ENCODE results near the gene ITPRID2.

The ITPRID2 gene

DNA sequence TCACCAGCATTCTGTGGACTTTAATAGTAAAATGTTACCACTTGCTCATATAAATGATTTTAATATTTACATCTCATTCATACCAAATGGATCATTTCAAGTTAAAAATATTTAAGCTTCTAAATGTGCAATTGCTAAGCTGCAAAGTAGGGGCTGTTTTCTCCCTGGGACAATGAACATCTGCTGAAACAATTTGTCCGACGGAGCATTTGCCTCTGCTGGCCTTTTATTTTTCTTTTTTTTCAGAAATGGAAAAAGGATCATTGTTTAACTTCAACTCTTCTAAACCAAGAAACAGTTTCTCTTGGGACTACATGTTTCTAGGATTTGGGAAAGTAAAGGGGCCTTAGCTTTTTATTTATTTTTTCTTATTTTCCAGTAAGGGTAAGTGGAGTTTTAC is 43.8 kb upstream of the ITPRID2 start:
- no peak overlapping the region for H2AK5ac ChIP-seq (ENCODE audit: low read length)
- no peak overlapping the region for H3K4me2 ChIP-seq (ENCODE audit: low read length)
- H2BK120ac ChIP-seq (ENCODE audit: insufficient read depth, low read length, poor library complexity), result no peak overlapping the region
- H3K9ac ChIP-seq (ENCODE audit: low read length), result no peak overlapping the region
- H3K27me3 ChIP-seq (ENCODE audit: insufficient read depth, low read length), result no peaks in the 10 kb centered on the region
- no peak overlapping the region for H2BK12ac ChIP-seq (ENCODE audit: low read length)
- WGBS (ENCODE audit: extremely low coverage, insufficient coverage, insufficient read length), result no CpG with 5 or more reads among the region's 2 CpGs
- no peak overlapping the region for H4K12ac ChIP-seq (ENCODE audit: low read depth, low read length)
- H4K8ac ChIP-seq (ENCODE audit: low read depth, low read length), result no peak overlapping the region
- H3K27ac ChIP-seq (ENCODE audit: low read depth, low read length), result no peak overlapping the region
- H3K79me1 ChIP-seq (ENCODE audit: low read length), result no peaks in the 10 kb centered on the region
- H3K9me3 ChIP-seq (ENCODE audit: insufficient read depth, low read depth, low read length), result no peaks in the 10 kb centered on the region
- H3K4ac ChIP-seq (ENCODE audit: low read depth, low read length), result no peak overlapping the region
- H3K79me2 ChIP-seq (ENCODE audit: control insufficient read depth, insufficient read depth, low read length, poor library complexity), result no peaks in the 10 kb centered on the region
- no peak overlapping the region for H3K18ac ChIP-seq (ENCODE audit: low read length)
- no peak overlapping the region for H3K23ac ChIP-seq (ENCODE audit: low read length)
- no peaks in the 10 kb centered on the region for H3K36me3 ChIP-seq (ENCODE audit: control insufficient read depth in 1 of 2, insufficient read depth in 2 of 2, low read length in 2 of 2)
- H4K91ac ChIP-seq (ENCODE audit: low read depth, low read length), result no peak overlapping the region
- no peak overlapping the region for H3K4me3 ChIP-seq (ENCODE audit: low read depth, low read length)
- DNase-seq, result no peak
- no peak overlapping the region for H2BK5ac ChIP-seq (ENCODE audit: low read depth, low read length, poor library complexity)
- H3K4me1 ChIP-seq (ENCODE audit: control insufficient read depth in 1 of 2, insufficient read depth in 2 of 2, low read length in 2 of 2), result no peaks in the 10 kb centered on the region
- H2AFZ ChIP-seq (ENCODE audit: insufficient read depth, low read length, poor library complexity), result no peak overlapping the region
- H3K14ac ChIP-seq (ENCODE audit: low read length), result no peak overlapping the region

DNA sequence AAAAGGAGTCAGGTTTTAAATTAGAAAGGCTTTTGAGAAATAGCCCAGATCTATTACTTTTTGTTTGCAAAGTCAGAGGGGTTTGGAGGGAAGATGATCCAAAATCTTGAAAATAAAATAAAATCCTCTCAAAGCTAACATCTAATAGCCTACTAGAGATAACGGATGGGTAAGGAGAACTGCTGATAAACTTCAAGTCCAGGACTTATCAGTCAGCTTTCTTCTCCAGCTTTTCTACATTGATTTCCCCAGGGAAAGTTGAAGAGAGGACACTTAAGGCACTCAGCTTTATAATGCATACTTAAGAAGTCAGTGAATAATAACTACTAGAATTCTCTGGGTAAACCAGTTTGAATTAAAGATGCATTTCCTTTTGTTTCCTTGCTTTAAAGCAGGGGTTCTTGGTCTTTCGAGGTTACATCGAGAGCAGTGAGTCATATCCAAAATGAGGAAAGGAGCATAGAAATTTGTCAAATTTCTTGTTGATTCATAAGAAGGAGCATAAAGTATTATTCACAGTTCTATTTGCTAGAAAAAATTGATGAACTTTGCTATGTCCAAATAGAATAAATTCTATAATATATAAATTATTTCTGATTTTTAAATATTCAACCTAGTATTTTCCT is 43.2 kb upstream of the ITPRID2 start:
- no peak overlapping the region for H3K27ac ChIP-seq (ENCODE audit: low read depth, low read length)
- no peak overlapping the region for H2AK5ac ChIP-seq (ENCODE audit: low read length)
- no peaks in the 10 kb centered on the region for H3K79me1 ChIP-seq (ENCODE audit: low read length)
- H4K12ac ChIP-seq (ENCODE audit: low read depth, low read length), result no peak overlapping the region
- H3K23ac ChIP-seq (ENCODE audit: low read length), result no peak overlapping the region
- H2AFZ ChIP-seq (ENCODE audit: insufficient read depth, low read length, poor library complexity), result no peak overlapping the region
- H3K14ac ChIP-seq (ENCODE audit: low read length), result no peak overlapping the region
- WGBS (ENCODE audit: extremely low coverage, insufficient coverage, insufficient read length), result no CpG with 5 or more reads among the region's 3 CpGs
- no peaks in the 10 kb centered on the region for H3K27me3 ChIP-seq (ENCODE audit: insufficient read depth, low read length)
- no peak overlapping the region for H3K4me3 ChIP-seq (ENCODE audit: low read depth, low read length)
- no peaks in the 10 kb centered on the region for H3K36me3 ChIP-seq (ENCODE audit: control insufficient read depth in 1 of 2, insufficient read depth in 2 of 2, low read length in 2 of 2)
- H2BK12ac ChIP-seq (ENCODE audit: low read length), result no peak overlapping the region
- no peak overlapping the region for H3K18ac ChIP-seq (ENCODE audit: low read length)
- no peak overlapping the region for H3K9ac ChIP-seq (ENCODE audit: low read length)
- H3K9me3 ChIP-seq (ENCODE audit: insufficient read depth, low read depth, low read length), result no peaks in the 10 kb centered on the region
- H4K8ac ChIP-seq (ENCODE audit: low read depth, low read length), result no peak overlapping the region
- no peaks in the 10 kb centered on the region for H3K79me2 ChIP-seq (ENCODE audit: control insufficient read depth, insufficient read depth, low read length, poor library complexity)
- no peak for DNase-seq
- no peak overlapping the region for H3K4me2 ChIP-seq (ENCODE audit: low read length)
- H2BK120ac ChIP-seq (ENCODE audit: insufficient read depth, low read length, poor library complexity), result no peak overlapping the region
- no peak overlapping the region for H4K91ac ChIP-seq (ENCODE audit: low read depth, low read length)
- no peak overlapping the region for H2BK5ac ChIP-seq (ENCODE audit: low read depth, low read length, poor library complexity)
- no peak overlapping the region for H3K4ac ChIP-seq (ENCODE audit: low read depth, low read length)
- no peaks in the 10 kb centered on the region for H3K4me1 ChIP-seq (ENCODE audit: control insufficient read depth in 1 of 2, insufficient read depth in 2 of 2, low read length in 2 of 2)

DNA sequence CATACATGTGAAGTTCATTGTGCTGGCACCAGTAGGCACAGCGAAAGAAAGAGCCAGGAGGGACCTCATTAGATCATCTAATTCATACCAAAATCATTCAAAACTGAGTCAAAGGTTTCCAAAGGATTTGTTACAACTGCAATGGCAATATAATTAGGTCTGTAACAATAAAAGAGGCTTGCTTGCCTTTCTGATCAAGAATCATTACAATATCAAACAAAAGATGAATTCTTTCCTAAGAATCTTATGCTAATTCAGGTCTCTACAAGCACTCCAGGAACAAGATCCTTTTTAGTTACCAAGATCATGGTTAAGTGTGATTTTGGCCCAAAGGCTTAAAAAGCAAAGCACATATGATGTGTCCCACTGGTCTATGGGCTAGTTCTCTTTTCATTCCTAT is 41.9 kb upstream of the ITPRID2 start:
- no peaks in the 10 kb centered on the region for H3K27me3 ChIP-seq (ENCODE audit: insufficient read depth, low read length)
- no peaks in the 10 kb centered on the region for H3K4me1 ChIP-seq (ENCODE audit: control insufficient read depth in 1 of 2, insufficient read depth in 2 of 2, low read length in 2 of 2)
- no peak overlapping the region for H3K27ac ChIP-seq (ENCODE audit: low read depth, low read length)
- H3K14ac ChIP-seq (ENCODE audit: low read length), result no peak overlapping the region
- H3K4me3 ChIP-seq (ENCODE audit: low read depth, low read length), result no peak overlapping the region
- no peak overlapping the region for H3K4ac ChIP-seq (ENCODE audit: low read depth, low read length)
- H3K9me3 ChIP-seq (ENCODE audit: insufficient read depth, low read depth, low read length), result no peaks in the 10 kb centered on the region
- no peak overlapping the region for H2BK120ac ChIP-seq (ENCODE audit: insufficient read depth, low read length, poor library complexity)
- H3K4me2 ChIP-seq (ENCODE audit: low read length), result no peak overlapping the region
- no peak overlapping the region for H2AK5ac ChIP-seq (ENCODE audit: low read length)
- H3K79me1 ChIP-seq (ENCODE audit: low read length), result no peaks in the 10 kb centered on the region
- no peak for DNase-seq
- H4K91ac ChIP-seq (ENCODE audit: low read depth, low read length), result no peak overlapping the region
- H3K23ac ChIP-seq (ENCODE audit: low read length), result no peak overlapping the region
- no peak overlapping the region for H2BK5ac ChIP-seq (ENCODE audit: low read depth, low read length, poor library complexity)
- no peak overlapping the region for H4K12ac ChIP-seq (ENCODE audit: low read depth, low read length)
- no peaks in the 10 kb centered on the region for H3K36me3 ChIP-seq (ENCODE audit: control insufficient read depth in 1 of 2, insufficient read depth in 2 of 2, low read length in 2 of 2)
- H2BK12ac ChIP-seq (ENCODE audit: low read length), result no peak overlapping the region
- H3K18ac ChIP-seq (ENCODE audit: low read length), result no peak overlapping the region
- no peaks in the 10 kb centered on the region for H3K79me2 ChIP-seq (ENCODE audit: control insufficient read depth, insufficient read depth, low read length, poor library complexity)
- no peak overlapping the region for H2AFZ ChIP-seq (ENCODE audit: insufficient read depth, low read length, poor library complexity)
- no peak overlapping the region for H4K8ac ChIP-seq (ENCODE audit: low read depth, low read length)
- H3K9ac ChIP-seq (ENCODE audit: low read length), result no peak overlapping the region
- WGBS (ENCODE audit: extremely low coverage, insufficient coverage, insufficient read length), result no CpG with 5 or more reads among the region's 1 CpG

DNA sequence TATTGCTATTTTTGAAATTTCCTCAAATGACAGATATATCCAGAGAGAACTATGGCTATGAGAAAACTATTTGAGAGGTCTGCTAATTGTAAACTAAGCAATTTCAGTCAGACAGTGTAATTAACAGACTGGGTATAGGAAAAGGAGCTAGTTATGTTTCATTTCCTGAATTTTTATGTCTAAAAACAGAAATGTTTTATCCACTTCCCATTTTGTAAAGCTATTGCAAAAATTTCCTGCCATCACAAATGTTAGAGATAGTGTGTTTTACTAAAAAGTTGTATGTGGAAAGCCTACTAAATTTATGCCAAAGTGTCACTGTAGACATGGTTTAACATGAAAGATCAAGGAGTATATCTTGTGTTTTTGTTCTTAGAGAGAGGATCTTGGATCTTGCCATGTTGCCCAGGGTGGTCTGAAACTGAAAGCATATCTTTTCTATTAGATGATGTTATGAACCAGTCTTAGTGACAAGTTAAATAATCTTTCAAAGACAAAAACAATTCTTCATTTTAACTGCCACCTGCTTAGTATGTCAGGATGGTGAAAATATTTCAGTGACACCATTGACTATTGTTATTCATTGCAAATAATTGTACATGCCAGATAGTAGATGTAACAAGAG is 40.5 kb upstream of the ITPRID2 start:
- Histone ChIP-seq H3K9me3 (ENCODE audit: insufficient read depth, low read depth, low read length) (no peaks in the 10 kb centered on the region), H3K27me3 (ENCODE audit: insufficient read depth, low read length) (no peaks in the 10 kb centered on the region), H3K36me3 (ENCODE audit: control insufficient read depth in 1 of 2, insufficient read depth in 2 of 2, low read length in 2 of 2) (no peaks in the 10 kb centered on the region), H3K18ac (ENCODE audit: low read length) (no peak overlapping the region), H3K14ac (ENCODE audit: low read length) (no peak overlapping the region), H3K23ac (ENCODE audit: low read length) (no peak overlapping the region), H2BK5ac (ENCODE audit: low read depth, low read length, poor library complexity) (no peak overlapping the region), H4K91ac (ENCODE audit: low read depth, low read length) (no peak overlapping the region), H3K79me1 (ENCODE audit: low read length) (no peaks in the 10 kb centered on the region), H3K79me2 (ENCODE audit: control insufficient read depth, insufficient read depth, low read length, poor library complexity) (no peaks in the 10 kb centered on the region), H3K4me1 (ENCODE audit: control insufficient read depth in 1 of 2, insufficient read depth in 2 of 2, low read length in 2 of 2) (no peaks in the 10 kb centered on the region), H3K4me3 (ENCODE audit: low read depth, low read length) (no peak overlapping the region), H3K27ac (ENCODE audit: low read depth, low read length) (no peak overlapping the region), H2AK5ac (ENCODE audit: low read length) (no peak overlapping the region), H3K4me2 (ENCODE audit: low read length) (no peak overlapping the region), H2BK12ac (ENCODE audit: low read length) (no peak overlapping the region), H2BK120ac (ENCODE audit: insufficient read depth, low read length, poor library complexity) (no peak overlapping the region), H3K4ac (ENCODE audit: low read depth, low read length) (no peak overlapping the region), H2AFZ (ENCODE audit: insufficient read depth, low read length, poor library complexity) (no peak overlapping the region), H4K8ac (ENCODE audit: low read depth, low read length) (no peak overlapping the region), H3K9ac (ENCODE audit: low read length) (no peak overlapping the region), H4K12ac (ENCODE audit: low read depth, low read length) (no peak overlapping the region)
- DNase-seq, result no peak
